Measurements from ENCODE around the gene HAT1. TPM values are rescaled to one million over a fixed set of nuclear protein-coding genes. Genes with fewer than 3 reads are reported as not detected.
A peak's percentile ranks its signal among the peaks of the same experiment; 100 is the strongest.

The HAT1 gene, protein sequence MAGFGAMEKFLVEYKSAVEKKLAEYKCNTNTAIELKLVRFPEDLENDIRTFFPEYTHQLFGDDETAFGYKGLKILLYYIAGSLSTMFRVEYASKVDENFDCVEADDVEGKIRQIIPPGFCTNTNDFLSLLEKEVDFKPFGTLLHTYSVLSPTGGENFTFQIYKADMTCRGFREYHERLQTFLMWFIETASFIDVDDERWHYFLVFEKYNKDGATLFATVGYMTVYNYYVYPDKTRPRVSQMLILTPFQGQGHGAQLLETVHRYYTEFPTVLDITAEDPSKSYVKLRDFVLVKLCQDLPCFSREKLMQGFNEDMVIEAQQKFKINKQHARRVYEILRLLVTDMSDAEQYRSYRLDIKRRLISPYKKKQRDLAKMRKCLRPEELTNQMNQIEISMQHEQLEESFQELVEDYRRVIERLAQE
- total RNA-seq = 68.2 and 73.1 TPM in 2 replicates

DNA sequence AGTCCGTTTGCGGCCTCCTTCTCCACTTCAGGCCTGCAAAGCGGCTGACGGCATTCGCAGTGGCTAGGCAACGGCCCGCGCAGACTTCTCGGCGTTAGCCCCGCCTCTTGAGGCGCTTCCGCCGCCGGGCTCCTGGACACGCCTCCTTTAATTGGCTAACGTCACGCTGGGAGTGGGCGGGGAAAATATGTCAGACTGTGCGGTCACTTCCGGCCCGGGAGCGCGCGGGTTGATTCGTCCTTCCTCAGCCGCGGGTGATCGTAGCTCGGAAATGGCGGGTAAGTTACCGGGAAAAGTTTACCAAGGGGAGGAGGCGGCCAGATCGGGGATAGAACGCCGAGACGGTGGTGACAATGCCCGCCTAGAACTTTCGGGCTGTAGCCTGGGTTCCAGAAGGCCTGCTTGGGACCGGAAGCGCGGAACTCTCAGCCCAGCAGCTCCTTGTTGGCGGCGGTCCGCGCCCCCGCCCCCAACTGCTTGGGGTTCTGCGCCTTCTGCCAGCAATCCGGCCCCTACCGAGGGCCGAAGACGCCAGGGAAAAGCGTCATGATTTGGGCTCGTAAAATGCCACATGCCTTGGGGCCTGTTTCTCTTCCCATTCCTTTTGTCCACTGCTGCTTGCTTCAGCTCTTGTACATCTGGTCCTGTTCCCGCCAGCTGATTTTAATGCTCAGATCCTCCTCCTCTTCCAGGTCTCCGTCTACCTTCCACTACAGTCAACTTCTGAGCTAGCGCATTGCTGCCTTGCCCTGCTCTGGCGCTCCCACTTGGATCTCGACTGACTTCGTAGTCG, at the start of gene HAT1:
HAT1 (plus strand) TSS at position 232 of the 793 bp plus-strand sequence; CDS start at position 272, 40 bp downstream.
- H3K27ac Mint-ChIP-seq = peak within 1 kb of the TSS; percentile 98
- H3K4me3 Mint-ChIP-seq = peak within 1 kb of the TSS; percentile 98
- intact Hi-C loops (cut with micrococcal nuclease) = loop anchor here (1.0 to 10.0 kb wide), 9 partner anchors 28 to 1558 kb away; partner anchors contain the start of genes DCAF17, DYNC1I2, GORASP2 and PDK1
- no peaks in the 10 kb centered on the region for H3K9me3 Mint-ChIP-seq
- H3K27me3 Mint-ChIP-seq (ENCODE audit: insufficient read depth) = peaks cover 2% of the 10 kb centered on the region
- peaks cover 36% of the 10 kb centered on the region for H3K4me1 Mint-ChIP-seq (ENCODE audit: low read depth)
- DNase-seq (ENCODE audit: low spot score) = peak; percentile 97
- H3K36me3 Mint-ChIP-seq (ENCODE audit: low read depth) = peaks cover 14% of the 10 kb centered on the region

DNA sequence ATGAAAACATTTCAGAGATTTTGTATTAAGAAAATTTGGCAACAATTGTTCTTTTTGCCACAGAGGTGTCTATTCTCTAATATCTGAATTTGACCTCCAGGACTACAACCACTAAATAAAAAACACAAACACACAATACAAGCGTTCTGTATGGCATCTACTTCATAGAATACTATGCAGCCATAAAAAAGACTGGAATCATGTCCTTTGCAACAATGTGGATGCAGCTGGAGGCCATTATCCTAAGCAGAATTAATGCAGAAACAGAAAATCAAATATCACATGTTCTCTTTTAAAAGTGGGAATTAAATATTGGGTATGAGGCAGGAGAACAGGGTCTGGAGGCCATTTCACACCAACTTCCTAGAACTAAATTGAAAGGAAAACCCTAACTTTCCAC, 47.7 kb upstream of the HAT1 start:
- H3K36me3 Mint-ChIP-seq (ENCODE audit: low read depth) = peaks cover 30% of the 10 kb centered on the region
- H3K4me1 Mint-ChIP-seq (ENCODE audit: low read depth) = peaks cover 17% of the 10 kb centered on the region

DNA sequence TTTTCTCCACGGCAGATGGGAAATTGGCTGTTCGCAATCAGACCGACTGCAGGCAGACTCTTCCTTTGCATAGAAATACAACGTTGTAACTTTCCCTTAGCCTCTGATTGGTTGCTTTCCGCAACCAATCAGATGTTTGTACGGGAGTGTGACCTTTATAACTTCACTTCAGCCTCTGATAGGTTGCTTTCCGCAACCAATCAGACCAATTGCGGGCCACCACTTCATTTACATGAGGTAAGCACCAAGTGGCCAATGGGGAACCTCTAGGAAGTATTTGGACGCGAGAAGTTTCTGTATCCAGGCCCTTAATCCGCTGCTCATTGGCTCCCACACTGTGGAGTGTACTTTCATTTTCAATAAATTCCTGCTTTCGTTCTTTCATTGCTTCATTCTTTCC, 47.3 kb upstream of the HAT1 start:
- Mint-ChIP-seq H3K36me3 (ENCODE audit: low read depth) (peaks cover 30% of the 10 kb centered on the region), H3K4me1 (ENCODE audit: low read depth) (peaks cover 19% of the 10 kb centered on the region), H3K4me3 (no peak overlapping the region), H3K9me3 (no peaks in the 10 kb centered on the region), H3K27ac (no peak overlapping the region), H3K27me3 (ENCODE audit: insufficient read depth) (no peaks in the 10 kb centered on the region)
- intact Hi-C loops (cut with micrococcal nuclease) = no loop called here
- no peak for DNase-seq (ENCODE audit: low spot score)

More for the DNA sequence above, 47.7 kb upstream of the HAT1 start:
- intact Hi-C loops (cut with micrococcal nuclease) = no loop called here
- Mint-ChIP-seq H3K4me3 (no peak overlapping the region), H3K27me3 (ENCODE audit: insufficient read depth) (no peaks in the 10 kb centered on the region), H3K9me3 (no peaks in the 10 kb centered on the region), H3K27ac (no peak overlapping the region)
- DNase-seq (ENCODE audit: low spot score) = no peak

DNA sequence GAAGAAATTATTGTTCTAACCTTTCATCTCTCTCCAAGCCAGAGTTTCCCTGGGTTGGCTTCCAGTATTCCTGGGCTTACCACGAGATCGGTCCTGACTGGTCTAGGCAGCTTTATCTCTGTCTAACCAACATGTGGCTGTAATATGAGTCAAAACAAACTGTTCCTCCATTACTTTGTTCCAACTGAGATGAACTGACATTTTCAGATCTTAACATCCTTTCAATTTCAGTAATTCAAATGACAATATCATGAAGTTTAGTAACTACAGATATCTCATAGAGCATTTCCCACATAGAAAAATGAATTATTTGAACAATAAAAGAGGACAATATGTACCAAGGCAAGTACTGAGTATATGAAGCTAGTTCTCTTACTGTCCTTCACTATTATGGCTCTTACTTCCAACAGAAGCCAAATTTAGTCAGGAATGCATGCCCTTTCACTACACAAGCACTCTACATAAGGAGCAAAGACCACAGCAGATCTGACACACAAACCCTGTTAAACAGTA, 43.7 kb upstream of the HAT1 start:
- Mint-ChIP-seq H3K27me3 (ENCODE audit: insufficient read depth) (no peaks in the 10 kb centered on the region), H3K9me3 (no peaks in the 10 kb centered on the region), H3K27ac (peak overlapping the region; percentile 32), H3K4me3 (no peak overlapping the region), H3K36me3 (ENCODE audit: low read depth) (peaks cover 18% of the 10 kb centered on the region), H3K4me1 (ENCODE audit: low read depth) (peaks cover 43% of the 10 kb centered on the region)
- intact Hi-C loops (cut with micrococcal nuclease) = loop anchor here (1.0 kb wide), 1 partner anchor 16 kb away; the partner anchor contains the start of gene SLC25A12
- DNase-seq (ENCODE audit: low spot score) = no peak

DNA sequence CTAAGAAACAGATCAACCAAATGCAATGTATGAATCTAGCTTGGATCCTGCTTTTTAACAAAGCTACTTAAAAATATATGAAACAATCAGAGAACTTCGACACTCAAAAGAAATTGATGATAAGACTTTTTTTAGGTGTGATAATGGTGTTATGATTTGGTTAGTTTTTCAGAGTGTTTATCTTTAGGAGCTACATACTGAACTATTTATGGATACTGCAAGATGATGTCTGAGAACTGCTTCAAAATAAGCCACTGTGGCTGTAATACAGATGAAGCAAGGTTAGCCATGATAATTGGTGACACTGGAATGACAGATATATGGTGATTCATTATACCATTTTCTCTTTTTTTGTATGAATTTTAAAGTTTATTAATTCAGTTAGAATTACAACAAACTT, 42.4 kb upstream of the HAT1 start:
- intact Hi-C loops (cut with micrococcal nuclease) = no loop called here
- no peak for DNase-seq (ENCODE audit: low spot score)
- H3K4me3 Mint-ChIP-seq = no peak overlapping the region
- peaks cover 12% of the 10 kb centered on the region for H3K36me3 Mint-ChIP-seq (ENCODE audit: low read depth)
- no peaks in the 10 kb centered on the region for H3K9me3 Mint-ChIP-seq
- peaks cover 46% of the 10 kb centered on the region for H3K4me1 Mint-ChIP-seq (ENCODE audit: low read depth)
- H3K27me3 Mint-ChIP-seq (ENCODE audit: insufficient read depth) = no peaks in the 10 kb centered on the region
- H3K27ac Mint-ChIP-seq = no peak overlapping the region

DNA sequence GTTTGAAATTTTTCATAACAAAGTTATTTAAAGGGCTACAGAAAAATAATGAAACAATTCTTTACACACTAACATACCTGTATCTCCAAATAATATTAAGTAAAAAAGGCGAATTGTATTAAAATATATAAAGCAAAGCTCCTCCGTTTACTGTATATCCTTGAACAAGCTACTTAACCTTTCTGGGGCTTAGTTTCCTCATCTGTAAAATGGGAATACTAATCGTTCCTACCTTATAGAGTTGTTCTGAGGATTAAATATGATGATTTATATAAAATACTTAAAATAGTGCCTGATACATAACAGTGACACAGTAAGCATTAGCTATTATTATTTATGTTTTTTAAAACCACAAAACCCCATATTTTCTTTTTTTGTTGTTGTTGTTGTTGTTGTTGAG, 41.5 kb upstream of the HAT1 start:
- no peaks in the 10 kb centered on the region for H3K27me3 Mint-ChIP-seq (ENCODE audit: insufficient read depth)
- no peak overlapping the region for H3K27ac Mint-ChIP-seq
- no peaks in the 10 kb centered on the region for H3K9me3 Mint-ChIP-seq
- peaks cover 48% of the 10 kb centered on the region for H3K4me1 Mint-ChIP-seq (ENCODE audit: low read depth)
- intact Hi-C loops (cut with micrococcal nuclease) = no loop called here
- H3K4me3 Mint-ChIP-seq = no peak overlapping the region
- H3K36me3 Mint-ChIP-seq (ENCODE audit: low read depth) = peaks cover 9% of the 10 kb centered on the region
- no peak for DNase-seq (ENCODE audit: low spot score)

DNA sequence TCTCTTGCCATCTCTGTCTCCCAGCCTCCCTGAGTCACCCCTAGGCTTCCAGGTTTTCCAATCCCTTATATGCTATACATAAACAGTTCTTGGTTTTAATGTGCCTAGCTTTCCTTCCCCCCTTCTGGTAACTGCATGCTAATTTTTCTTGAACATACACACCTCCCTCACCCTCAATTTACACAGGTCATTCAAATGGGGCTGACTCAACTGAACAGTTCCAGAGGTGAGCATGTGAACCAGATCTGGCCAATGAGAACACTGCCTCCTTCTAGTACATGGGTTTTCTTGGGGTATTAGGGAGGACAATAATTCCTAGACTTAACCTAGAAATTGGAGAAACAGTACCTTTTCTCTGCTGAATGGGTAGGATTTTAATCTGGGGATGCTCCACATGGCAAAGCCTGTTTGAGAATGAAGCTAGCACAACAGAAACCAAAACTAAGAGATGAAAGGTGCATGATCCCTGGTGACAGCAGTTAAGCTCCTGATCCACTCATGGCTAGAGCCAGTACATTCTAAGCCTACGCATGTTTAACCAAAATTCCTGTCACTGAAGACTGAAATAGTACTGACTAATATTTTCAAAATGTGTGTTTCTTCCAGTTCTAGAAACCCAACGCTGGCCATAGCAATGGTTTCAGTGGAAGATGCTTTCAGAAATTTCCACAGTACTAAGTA, 40.0 kb upstream of the HAT1 start:
- H3K27ac Mint-ChIP-seq = peak overlapping the region; percentile 76
- H3K36me3 Mint-ChIP-seq (ENCODE audit: low read depth) = peaks cover 12% of the 10 kb centered on the region
- DNase-seq (ENCODE audit: low spot score) = no peak
- intact Hi-C loops (cut with micrococcal nuclease) = no loop called here
- H3K9me3 Mint-ChIP-seq = no peaks in the 10 kb centered on the region
- H3K4me3 Mint-ChIP-seq = no peak overlapping the region
- H3K27me3 Mint-ChIP-seq (ENCODE audit: insufficient read depth) = no peaks in the 10 kb centered on the region
- peaks cover 52% of the 10 kb centered on the region for H3K4me1 Mint-ChIP-seq (ENCODE audit: low read depth)

DNA sequence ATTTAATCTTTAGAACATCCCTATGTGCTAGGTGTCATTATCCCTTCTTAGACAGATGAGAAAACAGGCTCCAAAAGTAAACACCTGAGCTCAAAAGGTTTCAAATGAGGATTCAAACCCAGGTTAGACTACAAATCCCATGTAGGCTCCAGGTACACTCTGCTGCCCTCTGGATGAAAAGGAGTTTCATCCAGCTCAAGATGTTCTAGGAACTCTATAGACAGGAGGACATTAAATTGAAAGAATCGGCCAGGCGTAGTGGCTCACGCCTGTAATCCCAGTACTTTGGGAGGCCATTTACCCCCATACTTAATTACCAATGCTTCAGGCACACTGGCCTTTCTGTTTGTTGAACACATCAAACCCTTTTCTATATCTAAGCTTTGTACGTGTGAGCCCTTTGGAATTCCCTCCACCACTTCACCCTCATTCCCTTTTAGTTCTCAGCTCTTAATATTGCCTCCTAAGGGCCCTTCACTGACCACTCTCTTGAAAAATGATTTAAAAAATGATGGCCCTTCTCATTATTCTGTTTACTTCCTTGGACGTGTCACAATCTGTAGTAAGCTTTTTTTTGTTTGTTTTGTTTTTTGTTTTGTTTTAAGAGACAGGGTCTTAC, 38.9 kb upstream of the HAT1 start:
- H3K4me1 Mint-ChIP-seq (ENCODE audit: low read depth) = peaks cover 51% of the 10 kb centered on the region
- H3K27me3 Mint-ChIP-seq (ENCODE audit: insufficient read depth) = no peaks in the 10 kb centered on the region
- no peak overlapping the region for H3K27ac Mint-ChIP-seq
- no peaks in the 10 kb centered on the region for H3K9me3 Mint-ChIP-seq
- peaks cover 17% of the 10 kb centered on the region for H3K36me3 Mint-ChIP-seq (ENCODE audit: low read depth)
- no peak overlapping the region for H3K4me3 Mint-ChIP-seq
- intact Hi-C loops (cut with micrococcal nuclease) = loop anchor here (1.0 kb wide), 1 partner anchor 9 kb away; no protein-coding TSS in a partner anchor
- no peak for DNase-seq (ENCODE audit: low spot score)

DNA sequence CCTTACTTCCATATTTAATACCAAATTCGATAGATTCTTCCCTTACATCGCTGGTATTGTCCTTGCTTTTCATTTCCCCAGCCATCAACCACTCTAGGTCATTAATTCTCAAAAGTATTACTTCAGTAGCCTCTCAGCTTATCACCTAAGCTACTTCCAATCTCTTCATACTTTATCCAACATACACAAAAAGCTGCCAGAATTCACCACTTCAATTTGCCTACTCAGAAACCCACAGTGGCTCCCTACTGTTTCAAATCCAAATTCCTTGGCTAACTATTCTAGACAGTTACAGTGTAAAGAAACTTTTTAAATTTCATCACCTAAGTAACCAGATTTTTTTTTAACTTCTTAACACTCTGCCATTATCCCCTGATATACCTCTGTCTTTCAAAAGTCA, 32.9 kb upstream of the HAT1 start:
- Mint-ChIP-seq H3K27ac (no peak overlapping the region), H3K9me3 (no peaks in the 10 kb centered on the region), H3K36me3 (ENCODE audit: low read depth) (peaks cover 41% of the 10 kb centered on the region), H3K27me3 (ENCODE audit: insufficient read depth) (no peaks in the 10 kb centered on the region), H3K4me3 (no peak overlapping the region), H3K4me1 (ENCODE audit: low read depth) (peaks cover 58% of the 10 kb centered on the region)
- intact Hi-C loops (cut with micrococcal nuclease) = no loop called here
- DNase-seq (ENCODE audit: low spot score) = no peak

DNA sequence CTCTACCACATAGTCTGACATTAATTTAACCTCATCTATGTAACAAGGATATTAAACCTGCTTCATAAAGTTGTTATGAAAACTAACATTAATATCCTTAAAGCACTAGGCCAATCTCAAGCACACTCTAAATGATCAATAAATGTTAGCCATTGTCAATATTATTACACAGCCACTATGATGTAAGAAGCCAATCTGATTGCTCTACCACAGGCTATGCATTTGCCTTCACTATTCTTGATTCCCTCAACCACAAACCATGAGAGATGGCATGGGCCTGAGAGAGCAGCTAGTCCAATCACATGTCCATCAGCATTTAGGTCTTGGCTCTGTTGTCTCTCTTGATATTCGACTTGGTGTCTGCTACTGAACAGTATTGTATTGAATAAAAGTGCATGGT, 32.5 kb upstream of the HAT1 start:
- Mint-ChIP-seq H3K9me3 (no peaks in the 10 kb centered on the region), H3K27me3 (ENCODE audit: insufficient read depth) (no peaks in the 10 kb centered on the region), H3K4me3 (no peak overlapping the region), H3K36me3 (ENCODE audit: low read depth) (peaks cover 39% of the 10 kb centered on the region), H3K27ac (no peak overlapping the region), H3K4me1 (ENCODE audit: low read depth) (peaks cover 63% of the 10 kb centered on the region)
- intact Hi-C loops (cut with micrococcal nuclease) = loop anchor here (5.0 to 10.0 kb wide), 3 partner anchors 98 to 665 kb away; partner anchors contain the start of gene PDK1
- no peak for DNase-seq (ENCODE audit: low spot score)

DNA sequence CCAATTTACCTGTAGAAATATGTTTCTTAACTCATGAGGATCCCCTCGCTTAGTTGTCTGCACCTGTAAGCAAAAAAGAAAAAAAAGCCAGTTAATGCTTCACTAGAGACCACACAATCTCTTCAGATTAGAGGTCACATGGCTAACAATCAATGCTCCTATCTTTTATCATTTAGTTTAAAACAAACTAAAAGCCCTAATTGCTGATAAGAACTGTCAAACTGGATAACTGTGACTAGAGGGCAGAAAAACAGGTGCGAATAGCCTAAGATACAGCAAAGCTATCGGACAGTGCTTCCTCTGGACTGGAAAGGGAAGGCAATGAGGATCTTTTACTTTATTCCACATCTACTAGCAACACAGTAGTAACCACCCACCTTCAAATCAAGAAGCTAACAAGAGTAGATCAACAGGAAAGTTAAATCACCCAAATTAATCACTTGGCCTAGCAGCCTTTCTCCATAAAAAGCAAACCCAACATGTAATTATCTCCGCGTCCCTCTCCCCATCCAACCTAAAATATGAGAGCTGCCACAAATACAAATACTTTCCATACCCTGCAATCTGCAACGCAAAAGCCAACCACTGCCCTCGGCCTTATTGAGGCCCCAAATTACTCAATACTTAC, 29.0 kb upstream of the HAT1 start:
- peak overlapping the region; percentile 98 for H3K4me3 Mint-ChIP-seq
- H3K36me3 Mint-ChIP-seq (ENCODE audit: low read depth) = peaks cover 30% of the 10 kb centered on the region
- no peak for DNase-seq (ENCODE audit: low spot score)
- H3K27me3 Mint-ChIP-seq (ENCODE audit: insufficient read depth) = peaks cover 7% of the 10 kb centered on the region
- intact Hi-C loops (cut with micrococcal nuclease) = loop anchor here (1.0 to 10.0 kb wide), 4 partner anchors 101 to 661 kb away; partner anchors contain the start of genes DYNC1I2 and PDK1
- peak overlapping the region; percentile 90 for H3K27ac Mint-ChIP-seq
- no peaks in the 10 kb centered on the region for H3K9me3 Mint-ChIP-seq
- peaks cover 59% of the 10 kb centered on the region for H3K4me1 Mint-ChIP-seq (ENCODE audit: low read depth)
